IPS-18c (cell line): ENCODE results near the gene STIP1.

Source experiments
- H3K4me3 ChIP-seq: 2 replicates; pipeline ENCODE4 v1.7.0; 2013; ENCODE audit warnings: low read depth, mild to moderate bottlenecking, low read length, moderate library complexity; ENCODE audit not compliant: insufficient read depth
- H3K9me3 ChIP-seq: one replicate; pipeline ENCODE4 v1.6.1; 2013; ENCODE audit warnings: mild to moderate bottlenecking, low read length, moderate library complexity; ENCODE audit not compliant: control insufficient read depth, insufficient read depth

Gene STIP1

DNA sequence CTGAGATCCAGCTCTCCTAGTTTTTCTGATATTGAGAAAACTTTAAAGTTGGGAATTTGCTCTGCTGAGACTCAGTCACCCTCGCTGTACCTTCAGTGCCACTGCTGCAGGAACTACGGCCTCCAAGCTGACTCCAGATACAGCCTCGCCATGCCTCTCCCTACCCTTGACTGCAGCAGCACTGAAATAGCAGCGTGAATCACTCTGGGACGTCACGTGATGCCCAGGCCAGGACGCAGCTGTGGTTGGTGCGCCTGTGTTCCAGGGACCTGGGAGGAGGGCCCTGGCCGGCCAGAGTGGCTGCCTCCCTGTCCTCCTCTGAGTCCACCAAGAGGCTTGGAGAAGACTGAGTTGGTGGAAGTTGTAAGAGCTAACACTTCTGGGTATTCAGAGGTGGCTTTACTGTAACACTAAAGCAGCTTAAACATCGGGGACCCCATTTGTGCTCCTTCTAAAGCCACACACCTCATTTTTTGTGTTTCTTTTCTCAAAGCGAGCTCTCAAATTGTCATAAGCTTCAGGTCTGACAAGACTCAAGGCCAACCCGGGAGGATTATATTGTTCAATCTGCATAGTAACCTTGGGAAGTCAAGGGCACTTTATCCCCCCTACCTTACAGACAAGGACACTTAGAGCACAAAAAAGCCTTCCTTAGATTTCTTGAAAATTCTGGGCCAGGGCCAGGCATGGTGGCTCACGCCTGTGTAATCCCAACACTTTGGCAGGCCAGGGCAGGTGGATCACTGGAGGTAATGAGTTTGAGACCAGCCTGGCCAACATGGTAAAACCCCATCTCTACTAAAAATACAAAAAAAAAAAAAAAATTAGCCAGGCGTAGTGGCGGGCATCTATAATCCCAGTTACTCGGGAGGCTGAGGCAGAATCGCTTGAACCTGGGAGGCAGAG lies 4.2 kb upstream of the STIP1 start:
- H3K4me3 ChIP-seq = no peak overlapping the region; the same call in none of the 2 replicates
- no peaks in the 10 kb centered on the region for H3K9me3 ChIP-seq

GRCh38 chr11:64183890-64184289 lies 2.1 kb upstream of the STIP1 start:
- no peak overlapping the region for H3K4me3 ChIP-seq
- H3K9me3 ChIP-seq = no peaks in the 10 kb centered on the region

- peak overlapping the region; percentile 87 for H3K4me3 ChIP-seq
- no peaks in the 10 kb centered on the region for H3K9me3 ChIP-seq
Observed at GRCh38 chr11:64185175-64185692, 737 bp upstream of the STIP1 start.

DNA sequence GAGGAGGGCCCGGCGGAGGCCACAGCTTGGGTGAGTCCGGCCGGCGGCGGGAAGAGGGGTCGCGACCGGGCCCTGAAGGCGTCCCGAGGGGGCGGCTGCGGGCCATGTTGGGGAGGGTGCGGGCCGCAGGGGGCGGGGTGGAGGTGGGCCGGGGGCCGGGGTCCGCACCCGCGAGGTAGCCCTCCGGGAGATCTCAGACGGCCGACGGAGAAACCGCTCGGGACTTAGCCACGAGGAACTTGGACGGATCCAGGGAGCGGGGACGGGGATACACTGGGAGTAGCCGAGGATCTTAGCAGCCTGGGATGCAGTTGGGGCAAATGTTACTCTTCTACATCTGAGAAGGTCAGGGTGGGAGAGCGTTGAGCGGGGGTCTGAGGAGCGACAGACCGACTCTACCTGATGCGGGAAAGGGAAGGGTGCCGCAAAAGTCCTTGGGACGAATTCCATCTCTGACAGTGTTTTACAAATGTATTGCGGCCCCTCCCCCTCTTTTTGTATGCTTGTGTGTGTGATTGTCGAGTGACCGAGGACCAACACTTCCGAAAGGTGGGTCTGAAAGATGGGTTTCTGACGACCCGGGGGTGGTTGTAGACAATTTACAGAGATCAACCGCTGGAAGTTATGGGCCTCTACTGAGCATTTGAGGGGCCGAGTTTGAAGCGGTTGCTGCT lies 658 bp downstream of the STIP1 start:
- H3K4me3 ChIP-seq = no peak overlapping the region; the same call in 1 of the 2 replicates
- no peaks in the 10 kb centered on the region for H3K9me3 ChIP-seq

DNA sequence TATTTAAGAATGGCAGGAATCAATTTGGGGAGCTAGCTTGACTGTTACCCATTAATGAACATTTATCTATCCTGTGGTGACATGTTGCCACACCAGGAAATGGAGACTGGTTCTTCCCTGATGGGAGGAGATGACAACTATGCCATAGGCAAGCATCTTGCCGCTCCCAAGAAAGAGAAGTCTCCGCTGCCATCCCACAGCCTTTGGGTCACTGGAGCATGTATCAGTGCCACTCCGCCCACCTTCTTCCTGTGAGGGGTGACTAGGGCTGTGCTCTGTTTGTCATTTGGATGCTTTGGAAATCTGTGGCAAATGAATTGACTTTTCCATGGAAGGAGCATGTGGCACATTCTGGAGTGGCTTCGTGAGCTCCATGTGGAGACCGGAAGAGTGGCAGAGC lies 6.5 kb downstream of the STIP1 start:
- Histone ChIP-seq H3K4me3 (no peak overlapping the region), H3K9me3 (no peaks in the 10 kb centered on the region)

- Histone ChIP-seq H3K9me3 (no peaks in the 10 kb centered on the region), H3K4me3 (no peak overlapping the region)
Observed at GRCh38 chr11:64196626-64197025, 10.7 kb downstream of the STIP1 start.

- Histone ChIP-seq H3K9me3 (no peaks in the 10 kb centered on the region), H3K4me3 (no peak overlapping the region)
Observed at GRCh38 chr11:64198511-64198910, 12.5 kb downstream of the STIP1 start.

- H3K4me3 ChIP-seq = no peak overlapping the region
- no peaks in the 10 kb centered on the region for H3K9me3 ChIP-seq
Observed at GRCh38 chr11:64201543-64201942, 15.6 kb downstream of the STIP1 start.

DNA sequence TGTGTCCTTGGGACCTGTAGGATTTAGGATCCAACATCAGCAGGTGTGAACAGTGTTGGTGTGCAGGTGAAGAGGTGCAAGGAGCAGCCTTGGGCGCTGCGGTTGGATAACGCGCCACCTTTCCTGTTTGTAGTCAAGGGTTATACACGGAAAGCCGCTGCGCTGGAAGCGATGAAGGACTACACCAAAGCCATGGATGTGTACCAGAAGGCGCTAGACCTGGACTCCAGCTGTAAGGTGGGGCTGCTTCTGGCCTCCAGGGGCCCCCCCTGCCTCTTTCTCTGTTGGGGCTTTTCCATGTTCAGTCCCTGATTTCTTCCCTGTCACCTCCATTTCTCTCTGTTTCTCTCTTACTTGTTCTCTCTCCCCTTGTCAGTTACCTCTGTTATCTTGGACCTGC lies 17.0 kb downstream of the STIP1 start:
- Histone ChIP-seq H3K9me3 (no peaks in the 10 kb centered on the region), H3K4me3 (no peak overlapping the region)

DNA sequence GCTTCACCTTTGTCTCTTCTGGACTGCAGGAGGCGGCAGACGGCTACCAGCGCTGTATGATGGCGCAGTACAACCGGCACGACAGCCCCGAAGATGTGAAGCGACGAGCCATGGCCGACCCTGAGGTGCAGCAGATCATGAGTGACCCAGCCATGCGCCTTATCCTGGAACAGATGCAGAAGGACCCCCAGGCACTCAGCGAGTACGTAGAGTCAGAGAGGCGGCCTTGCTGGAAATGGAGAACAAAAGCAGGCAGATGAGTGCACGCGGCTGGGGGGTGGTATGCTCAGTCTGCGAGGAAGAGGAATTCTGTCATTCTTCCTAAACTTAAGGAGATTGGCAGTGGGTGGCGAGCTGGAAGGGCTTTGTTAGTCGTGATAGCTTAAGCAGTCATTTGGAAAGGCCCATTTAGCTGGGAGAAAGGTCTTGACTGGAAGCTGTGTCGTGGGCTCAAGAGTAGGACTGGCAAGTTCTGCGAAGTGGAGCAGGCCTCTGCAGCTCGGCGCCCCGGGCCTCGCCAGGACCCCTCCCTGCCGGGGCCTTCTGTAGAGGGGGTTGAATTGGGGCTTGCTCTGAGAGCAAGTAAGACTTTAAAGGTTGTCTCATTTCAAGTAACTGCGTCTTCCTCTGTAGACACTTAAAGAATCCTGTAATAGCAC lies 17.6 kb downstream of the STIP1 start:
- Histone ChIP-seq H3K9me3 (no peaks in the 10 kb centered on the region), H3K4me3 (no peak overlapping the region)

DNA sequence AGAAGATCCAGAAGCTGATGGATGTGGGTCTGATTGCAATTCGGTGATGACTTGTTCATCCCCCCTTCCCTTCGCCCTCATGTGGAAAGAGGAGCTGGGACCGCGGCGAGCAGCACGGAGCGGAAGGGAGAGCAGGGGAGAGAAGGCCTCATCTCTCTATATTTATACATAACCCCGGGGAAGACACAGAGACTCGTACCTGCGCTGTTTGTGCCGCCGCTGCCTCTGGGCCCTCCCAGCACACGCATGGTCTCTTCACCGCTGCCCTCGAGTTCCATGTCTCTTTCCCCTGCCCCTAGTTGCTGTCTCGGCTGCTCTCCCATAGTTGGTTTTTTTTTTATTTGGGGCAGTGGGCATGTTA lies 18.1 kb downstream of the STIP1 start:
- H3K4me3 ChIP-seq = no peak overlapping the region
- H3K9me3 ChIP-seq = no peaks in the 10 kb centered on the region

GRCh38 chr11:64204464-64204989 lies 18.6 kb downstream of the STIP1 start:
- H3K4me3 ChIP-seq = no peak overlapping the region
- peaks cover 2% of the 10 kb centered on the region for H3K9me3 ChIP-seq

DNA sequence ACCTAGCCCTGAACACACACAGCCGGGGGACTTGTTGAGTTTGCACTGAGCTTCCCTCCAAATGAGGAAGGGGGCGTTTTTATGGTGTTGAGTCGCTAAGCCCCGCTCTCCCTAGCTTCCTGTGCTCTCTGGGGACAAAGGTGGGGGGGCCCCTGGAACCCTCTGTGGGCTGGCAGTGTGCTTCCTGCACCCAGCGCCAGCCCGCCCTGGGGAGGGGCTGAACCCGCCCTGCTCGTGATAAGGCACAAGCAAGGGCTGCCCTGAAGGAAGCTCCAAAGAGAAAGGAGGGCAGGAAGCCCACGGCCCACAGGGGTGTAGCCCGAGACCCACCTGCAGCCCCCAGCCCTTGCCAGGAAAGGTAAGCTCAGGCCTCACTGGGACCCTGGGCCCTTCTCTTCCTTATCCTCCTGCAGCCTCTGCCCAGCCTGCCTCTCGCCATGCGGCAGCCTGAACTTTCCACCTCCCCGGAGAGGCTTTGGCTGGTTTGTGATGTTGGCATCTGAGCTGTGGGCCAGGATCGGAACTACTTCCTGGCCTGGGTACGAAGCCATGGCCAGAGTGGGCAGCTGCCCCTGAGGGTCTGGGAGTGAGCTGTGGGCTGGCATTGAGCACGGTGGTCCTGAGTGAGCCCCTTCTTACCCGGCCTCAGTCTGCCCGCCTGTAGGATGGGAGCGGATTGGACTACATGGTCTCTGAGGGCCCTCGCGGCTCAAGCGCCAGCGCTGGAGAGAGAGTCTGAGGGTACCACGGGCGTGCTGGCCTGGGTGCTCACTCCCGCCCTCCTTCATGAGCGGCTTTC lies 20.7 kb downstream of the STIP1 start, which contains the start of gene FERMT3:
Gene FERMT3 (plus strand): TSS at position 265 of the 799 bp plus-strand sequence. CDS start 644 bp downstream, outside the sequence.
- no peak within 1 kb of the TSS for H3K4me3 ChIP-seq
- H3K9me3 ChIP-seq = peaks cover 2% of the 10 kb centered on the region

GRCh38 chr11:64207256-64208085 lies 21.5 kb downstream of the STIP1 start:
- H3K4me3 ChIP-seq = no peak overlapping the region
- peaks cover 2% of the 10 kb centered on the region for H3K9me3 ChIP-seq

DNA sequence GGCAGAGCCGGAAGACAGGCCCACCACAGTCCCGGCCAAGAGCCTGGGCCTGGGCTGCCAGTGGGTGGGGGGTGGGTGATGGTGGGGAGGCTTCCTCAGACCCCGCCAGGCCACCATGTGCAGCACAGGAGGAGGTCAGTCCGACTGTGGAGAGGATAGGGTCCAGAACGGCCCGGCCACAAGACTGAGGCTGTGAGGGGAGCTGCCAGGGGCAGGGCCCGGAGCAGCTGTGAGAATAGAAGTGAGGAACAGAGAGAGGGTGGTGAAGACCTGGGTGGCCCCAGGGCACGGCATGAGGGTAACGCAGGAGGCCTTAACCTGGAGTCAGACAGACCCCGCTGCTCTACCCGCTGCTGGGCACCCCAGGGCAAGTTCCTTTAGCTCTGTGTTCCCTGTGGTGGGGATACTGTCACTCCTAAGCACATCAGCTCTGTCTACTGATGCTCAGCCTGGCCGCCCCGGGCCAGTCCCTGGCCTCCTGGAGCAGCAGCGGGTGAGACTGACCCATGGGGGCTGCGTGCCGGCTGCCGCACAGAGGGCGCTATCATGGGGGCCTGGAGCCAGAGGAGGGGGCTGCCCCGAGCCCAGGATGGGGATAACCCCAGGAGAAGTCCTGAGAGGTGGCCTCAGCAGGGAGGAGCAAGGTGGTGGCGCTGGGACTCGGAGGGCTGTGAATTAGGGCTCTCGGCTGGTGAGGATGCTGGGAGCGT lies 22.3 kb downstream of the STIP1 start:
- Histone ChIP-seq H3K9me3 (peaks cover 2% of the 10 kb centered on the region), H3K4me3 (no peak overlapping the region)
